Erythroblast (primary cell): Measurements from ENCODE around the gene CACNA1G.

Experiments used
- GATA1 ChIP-seq: IDR thresholded peaks from 2 replicates; pipeline ENCODE4 v1.6.1; 2011; ENCODE audit warnings: low read depth, mild to moderate bottlenecking, control low read depth, low read length, moderate library complexity
- POLR2A ChIP-seq: IDR thresholded peaks from 2 replicates; pipeline ENCODE4 v1.6.1; 2011; ENCODE audit warnings: mild to moderate bottlenecking, low read length

GRCh38 chr17:50564916-50565315 is 4.4 kb downstream of the CACNA1G start:
- TF ChIP-seq POLR2A (no peak), GATA1 (no peak)
